ENCODE data around the gene SRPK2.

DNA sequence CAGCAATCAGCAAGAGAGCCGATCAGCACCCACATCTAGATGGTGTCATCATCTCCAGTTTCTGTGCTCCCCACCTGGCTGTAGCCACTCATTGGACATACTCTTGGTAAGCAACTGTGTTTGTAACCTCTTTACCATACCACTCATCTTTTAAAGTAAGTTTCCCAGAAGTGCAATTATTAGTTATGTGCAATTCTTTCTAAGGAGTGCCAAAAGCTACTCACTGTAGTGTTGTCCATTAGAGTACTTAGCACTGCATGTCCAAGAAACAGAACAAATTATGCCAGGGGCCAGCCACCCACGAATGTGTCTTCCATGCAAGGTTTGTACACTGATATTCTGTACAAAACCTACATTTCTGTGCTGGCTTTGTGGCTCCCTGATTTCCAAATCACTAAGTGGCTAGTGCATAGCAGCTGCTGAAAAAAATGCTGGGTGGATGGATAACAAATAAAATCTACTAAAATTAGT, 131.9 kb downstream of the SRPK2 start:
- TF ChIP-seq, protein P1, sequence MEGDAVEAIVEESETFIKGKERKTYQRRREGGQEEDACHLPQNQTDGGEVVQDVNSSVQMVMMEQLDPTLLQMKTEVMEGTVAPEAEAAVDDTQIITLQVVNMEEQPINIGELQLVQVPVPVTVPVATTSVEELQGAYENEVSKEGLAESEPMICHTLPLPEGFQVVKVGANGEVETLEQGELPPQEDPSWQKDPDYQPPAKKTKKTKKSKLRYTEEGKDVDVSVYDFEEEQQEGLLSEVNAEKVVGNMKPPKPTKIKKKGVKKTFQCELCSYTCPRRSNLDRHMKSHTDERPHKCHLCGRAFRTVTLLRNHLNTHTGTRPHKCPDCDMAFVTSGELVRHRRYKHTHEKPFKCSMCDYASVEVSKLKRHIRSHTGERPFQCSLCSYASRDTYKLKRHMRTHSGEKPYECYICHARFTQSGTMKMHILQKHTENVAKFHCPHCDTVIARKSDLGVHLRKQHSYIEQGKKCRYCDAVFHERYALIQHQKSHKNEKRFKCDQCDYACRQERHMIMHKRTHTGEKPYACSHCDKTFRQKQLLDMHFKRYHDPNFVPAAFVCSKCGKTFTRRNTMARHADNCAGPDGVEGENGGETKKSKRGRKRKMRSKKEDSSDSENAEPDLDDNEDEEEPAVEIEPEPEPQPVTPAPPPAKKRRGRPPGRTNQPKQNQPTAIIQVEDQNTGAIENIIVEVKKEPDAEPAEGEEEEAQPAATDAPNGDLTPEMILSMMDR (IDR thresholded peaks at IDR 0.05): no peak
- no peak for TF ChIP-seq POLR2AphosphoS5 (IDR thresholded peaks at IDR 0.05)
- TF ChIP-seq POLR2A (IDR thresholded peaks at IDR 0.05): no peak
- TF ChIP-seq EP300 (IDR thresholded peaks at IDR 0.05): no peak
